HL-60/S4 treated with retinoic acid at 250 ng/mL for 4 days and 3 days (cell line): ENCODE measurements around the gene MYL7.

Source experiments
- in situ Hi-C: fragments of 300-500 bp; cut with MboI; formaldehyde crosslinking; loops from 2 replicates; pipeline ENCODE4 v1.7.0; 2022; ENCODE audit warnings: low sequenced_read_pairs

Gene MYL7

DNA sequence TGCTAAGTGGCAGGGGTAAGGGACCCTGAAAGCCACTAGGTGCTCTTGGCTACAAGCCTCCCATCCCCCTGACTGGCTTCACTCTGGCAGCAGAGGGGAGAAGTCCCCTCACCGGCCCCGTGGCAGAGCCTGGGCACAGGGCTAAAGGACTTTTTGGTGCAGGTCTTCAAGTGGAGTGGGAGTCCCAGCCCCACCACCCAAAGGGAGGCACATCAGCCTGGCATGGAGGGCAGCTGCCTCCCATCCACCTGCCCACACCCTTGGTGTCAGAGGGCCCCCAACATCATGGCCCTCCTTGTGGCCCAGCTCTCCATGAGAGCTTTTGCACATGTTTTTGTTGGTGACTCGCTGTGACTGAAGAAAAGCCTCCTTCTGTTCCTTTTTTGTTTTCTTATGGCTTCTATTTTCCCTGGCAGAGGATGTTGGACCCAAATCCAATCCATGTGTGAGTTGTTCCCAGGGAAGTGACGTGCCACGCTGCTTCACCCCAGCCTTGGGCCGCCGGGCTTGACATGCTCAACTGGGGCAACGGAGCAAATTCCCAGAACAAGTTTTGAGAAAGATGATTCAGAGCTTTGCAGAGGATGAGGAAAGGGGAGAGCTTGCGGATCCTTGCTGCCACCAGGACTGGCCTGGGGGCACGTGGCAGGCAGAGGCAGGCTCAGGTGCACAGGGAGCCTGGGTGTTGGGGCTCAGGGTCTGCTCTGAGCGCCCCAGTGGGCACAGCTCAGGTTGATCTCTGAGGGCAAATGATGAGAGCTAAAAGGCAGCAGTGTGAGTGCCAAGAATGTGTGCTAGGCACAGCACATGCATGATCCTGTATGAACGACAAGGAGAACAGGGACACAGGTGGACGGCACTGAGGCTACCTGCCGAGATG is 38.9 kb downstream of the MYL7 start:
- in situ Hi-C loops = no loop called here

DNA sequence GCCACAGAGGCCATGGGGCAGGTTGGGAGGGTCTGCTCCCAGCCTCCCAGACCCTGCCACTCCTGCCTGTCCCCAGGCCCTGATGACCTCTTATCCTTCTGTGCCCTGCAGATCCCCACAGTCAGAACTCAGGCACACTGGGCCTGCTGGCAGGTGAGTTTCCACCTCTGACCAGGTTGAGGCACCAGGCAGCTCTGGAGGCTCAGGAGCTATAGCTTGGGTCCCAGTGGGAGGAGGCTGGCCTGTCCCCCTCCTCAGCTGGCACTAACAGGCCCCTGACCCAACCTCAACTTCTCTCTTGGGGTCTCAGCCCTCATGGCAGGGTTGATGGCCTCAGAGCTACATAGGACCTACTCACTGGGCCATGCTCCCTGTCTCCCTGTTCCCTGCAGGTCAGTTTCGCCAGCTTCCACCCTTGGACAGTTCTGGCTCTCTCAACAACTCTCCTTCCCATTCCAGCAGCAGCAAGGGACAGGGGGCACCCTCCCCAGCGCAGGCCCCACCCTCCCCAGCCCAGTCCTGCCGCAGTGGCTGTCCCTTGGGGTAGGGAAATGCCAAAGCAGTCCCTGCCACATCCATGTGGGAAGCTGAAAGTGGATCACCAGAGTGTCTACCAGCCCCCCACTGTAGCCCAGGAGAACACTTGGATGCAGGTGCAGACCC is 39.7 kb downstream of the MYL7 start:
- in situ Hi-C loops = no loop called here

DNA sequence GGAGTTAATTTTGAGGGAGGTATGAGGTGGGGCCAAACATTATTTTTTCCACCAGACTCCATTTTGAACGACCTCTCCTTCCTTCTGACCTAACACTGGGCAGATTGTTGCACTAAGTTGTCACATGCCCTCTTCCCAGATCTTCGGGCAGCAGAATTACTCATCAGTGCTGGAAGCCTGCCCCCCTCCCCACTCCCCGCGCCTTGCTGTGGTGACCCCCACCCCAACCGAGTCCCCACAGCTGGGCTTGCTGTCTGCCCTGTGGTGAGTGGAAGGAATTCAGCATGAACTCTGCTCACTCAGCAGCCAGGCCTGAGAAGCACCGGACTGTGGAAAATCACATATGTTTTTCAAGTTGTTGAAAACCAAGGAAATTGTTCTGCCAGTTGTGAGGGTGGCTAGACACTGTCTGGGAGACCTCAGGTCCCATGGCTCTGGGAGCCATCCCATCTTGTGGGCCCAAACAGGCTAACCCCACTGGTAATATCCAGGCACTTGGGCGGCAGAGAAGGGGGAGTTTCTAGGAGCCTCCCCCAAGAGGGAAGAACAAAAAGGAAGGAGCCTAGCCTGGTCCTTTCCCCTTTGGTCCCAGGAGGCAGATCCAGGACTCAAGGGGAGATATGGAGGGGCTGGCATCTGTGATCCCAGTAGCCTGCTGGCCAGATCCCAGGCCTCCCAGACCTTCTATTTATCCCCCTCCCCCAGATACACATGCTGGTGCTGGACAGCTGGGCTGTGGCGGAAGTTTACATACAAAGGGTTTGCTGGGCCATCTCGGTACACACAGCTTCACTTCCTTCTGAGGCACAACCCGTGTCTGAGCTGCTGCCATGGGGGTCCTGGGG is 40.5 kb downstream of the MYL7 start:
- in situ Hi-C loops = no loop called here

DNA sequence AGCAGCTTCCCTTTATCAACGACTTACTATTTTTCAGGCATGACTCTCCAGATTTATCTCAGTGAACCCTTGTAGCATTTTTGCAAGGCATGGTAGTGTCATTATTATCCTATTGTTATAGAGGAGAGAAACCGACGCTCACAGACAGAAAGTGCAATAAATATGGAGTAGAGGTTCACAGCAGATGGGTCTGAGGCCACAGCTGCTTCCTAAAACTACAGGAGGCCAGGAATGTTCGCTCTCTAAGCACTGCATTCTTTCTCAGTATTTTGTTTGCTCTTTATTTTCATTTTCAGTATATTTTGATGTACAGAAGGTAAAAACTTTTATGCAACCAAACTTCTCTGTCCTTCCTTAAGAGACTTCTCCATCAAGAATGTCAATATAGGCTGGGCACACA is 41.5 kb downstream of the MYL7 start:
- in situ Hi-C loops = no loop called here

DNA sequence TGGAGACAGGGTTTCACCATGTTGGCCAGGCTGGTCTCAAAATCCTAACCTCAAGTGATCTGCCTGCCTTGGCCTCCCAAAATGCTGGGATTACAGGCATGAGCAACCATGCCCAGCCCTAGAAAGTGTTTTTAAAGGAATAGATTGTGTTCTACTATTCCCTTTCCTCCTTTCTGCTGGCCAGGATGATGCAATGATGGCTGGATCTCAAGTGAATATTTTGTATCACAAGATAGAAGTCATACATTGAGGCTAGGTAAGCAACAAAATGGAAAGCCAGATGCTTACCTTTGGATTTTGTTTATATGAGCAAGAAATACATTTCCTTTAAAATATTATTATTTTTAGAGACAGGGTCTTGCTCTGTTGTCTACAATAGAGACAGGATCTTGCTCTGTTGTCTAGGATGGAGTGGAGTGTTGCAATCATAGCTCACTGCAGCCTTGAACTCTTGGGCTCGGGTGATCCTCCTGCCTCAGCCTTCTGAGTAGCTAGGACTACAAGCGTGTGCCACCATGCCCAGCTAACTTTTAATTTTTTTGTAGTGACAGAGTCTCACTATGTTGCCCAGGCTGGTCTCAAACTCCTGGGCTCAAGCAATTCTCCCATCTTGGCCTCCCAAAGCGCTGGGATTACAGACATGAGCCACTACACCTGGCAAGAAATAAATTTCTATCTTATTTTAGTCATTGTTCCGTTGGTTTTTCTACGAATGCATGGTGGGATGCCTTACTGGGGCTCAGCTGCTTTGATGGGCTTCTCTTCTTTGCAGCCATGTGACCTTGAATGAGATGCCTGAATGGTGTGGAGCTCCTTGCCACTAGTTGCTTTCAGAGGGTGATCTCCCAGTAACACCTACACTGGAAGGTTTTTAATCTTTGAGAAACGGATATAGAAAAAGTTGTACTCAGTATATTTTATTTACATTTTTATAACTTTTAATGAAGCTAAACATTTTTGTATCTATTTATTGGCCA is 42.8 kb downstream of the MYL7 start:
- in situ Hi-C loops = no loop called here

DNA sequence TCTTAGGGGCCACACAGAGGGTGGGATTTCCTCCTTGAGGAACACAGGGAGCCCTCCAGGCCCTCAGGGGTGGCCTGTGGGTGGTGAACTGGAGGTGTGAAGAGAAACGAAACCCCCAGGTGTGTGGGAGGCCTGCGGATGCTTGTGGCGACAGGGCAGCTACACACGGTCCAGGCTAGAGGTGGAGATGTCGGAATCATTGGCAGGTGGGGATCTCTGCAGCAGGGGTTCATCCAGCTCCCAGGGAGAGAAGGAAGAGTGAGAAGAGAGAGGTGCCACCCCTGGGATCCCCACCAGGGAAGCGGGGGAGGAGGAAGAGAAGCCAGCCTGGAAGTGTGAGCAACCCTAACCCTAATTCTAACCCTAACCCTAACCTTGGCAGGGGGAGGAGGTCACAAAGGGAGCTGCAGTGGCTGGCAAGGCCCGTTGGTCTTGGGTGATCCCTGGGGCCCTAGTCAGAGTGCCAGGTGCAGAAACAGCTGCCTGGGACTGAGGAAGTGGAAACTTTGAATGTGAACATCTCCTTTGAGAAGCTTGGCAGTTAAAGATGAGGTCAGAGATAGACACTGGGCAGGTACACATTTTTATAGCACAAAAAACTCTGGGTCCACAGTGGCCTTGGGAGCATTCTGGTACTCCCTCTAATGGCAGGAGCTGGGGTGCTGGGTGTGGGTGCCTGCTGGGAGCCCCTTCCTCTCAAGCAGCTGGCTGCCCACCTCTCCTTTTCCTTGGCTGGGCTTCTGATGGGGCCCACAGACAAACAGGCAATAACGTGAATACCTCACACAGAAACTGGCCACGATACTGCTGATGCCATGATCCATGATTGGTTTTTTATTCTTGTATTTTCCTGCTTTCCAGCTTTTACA is 43.8 kb downstream of the MYL7 start:
- in situ Hi-C loops = no loop called here

DNA sequence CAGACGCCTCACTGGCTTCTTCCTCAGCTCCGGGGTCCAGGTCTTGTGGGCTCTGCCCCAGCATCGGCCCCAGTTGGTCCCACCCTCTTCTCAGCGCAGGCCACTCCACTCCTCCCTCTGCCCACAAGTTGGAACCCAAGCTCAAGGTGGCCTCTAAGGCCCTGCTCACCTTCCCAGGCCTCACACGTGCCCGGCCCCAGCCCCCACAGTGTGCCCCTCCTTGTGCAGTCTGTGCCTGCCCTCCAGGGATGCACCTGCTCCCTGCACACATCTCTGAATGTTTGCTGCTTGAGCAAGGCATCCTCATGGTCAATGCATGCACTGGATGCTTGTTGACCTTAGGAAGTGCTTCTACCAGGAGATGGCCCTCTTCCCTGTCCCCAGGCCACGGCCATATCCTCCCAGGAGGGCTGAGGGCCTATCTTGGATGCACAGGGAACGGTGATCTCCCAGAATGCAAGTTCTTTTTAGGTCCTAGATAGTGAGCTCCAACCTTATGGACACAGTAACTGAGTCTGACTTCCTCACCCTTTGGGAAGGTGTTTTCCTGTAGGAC is 44.7 kb downstream of the MYL7 start:
- in situ Hi-C loops = no loop called here

DNA sequence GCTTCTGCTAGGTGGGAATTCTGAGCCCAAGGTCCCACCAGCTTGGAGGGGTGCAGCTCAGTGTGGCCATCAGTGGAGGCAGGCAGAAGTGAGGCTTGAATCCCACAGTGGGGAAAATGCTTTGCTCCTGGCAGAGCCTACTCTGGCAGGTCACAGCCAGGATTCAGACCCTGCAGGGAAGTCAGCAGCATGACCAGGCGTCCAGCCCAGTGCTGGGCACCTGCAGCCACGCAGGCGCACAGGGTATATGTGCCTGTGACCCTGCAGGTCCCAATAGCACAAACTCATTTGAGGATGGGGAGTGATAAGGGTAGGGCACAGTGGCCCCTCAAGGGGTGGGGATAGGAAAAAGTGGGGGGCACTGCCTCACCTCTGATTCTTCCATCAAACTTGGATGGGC is 45.4 kb downstream of the MYL7 start:
- in situ Hi-C loops = no loop called here

DNA sequence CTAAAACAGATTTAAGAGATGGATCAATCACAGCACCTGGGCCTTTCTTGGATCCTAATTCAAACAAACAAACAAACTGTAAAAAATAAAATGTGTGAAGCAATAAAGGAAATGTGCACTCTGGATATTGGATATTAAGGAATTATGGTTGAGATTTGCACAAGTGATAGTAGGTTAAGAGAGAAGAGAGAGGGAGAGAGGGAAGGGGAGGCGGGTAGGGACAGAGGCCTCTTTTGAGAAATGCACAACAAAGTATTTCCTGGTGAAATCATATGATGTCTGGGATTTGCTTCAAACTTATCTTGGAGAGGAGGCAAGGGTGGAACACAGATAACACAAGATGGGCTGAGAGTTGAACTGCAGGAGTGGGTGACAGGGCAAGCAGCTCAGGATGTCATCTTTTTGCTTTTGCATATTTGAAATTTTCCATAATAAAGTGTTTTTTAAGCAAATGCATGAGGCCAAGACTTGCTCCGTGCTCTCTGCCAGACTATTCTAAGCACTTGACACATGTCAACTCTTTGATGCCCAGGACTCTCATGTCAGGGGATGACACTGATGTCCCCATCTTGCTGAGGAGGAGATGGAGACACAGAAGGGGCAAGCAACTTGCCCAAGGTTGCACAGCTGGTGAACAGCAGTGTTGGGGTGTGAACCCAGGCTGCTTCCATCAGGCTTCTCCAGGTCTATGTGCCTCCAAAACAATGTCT is 46.1 kb downstream of the MYL7 start:
- in situ Hi-C loops = no loop called here

DNA sequence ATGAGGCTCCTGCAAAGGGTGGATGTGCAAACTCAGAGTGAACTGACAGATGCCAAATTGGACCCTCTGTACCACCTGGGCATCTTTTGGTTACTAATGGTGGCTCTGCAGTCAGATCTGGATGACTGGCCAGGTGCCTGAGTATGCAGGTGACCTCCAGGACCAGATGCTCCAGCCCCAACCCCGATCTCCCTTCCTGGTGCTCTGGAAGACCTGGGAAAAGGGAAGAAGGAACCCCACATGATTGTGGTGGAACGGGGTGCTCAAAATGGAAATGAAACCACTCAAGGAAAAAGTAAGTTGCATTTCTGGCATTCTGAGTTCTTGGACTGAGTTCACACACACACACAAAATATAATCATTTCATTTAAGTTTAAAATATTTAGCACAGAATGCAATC is 46.8 kb downstream of the MYL7 start:
- in situ Hi-C loops = no loop called here

DNA sequence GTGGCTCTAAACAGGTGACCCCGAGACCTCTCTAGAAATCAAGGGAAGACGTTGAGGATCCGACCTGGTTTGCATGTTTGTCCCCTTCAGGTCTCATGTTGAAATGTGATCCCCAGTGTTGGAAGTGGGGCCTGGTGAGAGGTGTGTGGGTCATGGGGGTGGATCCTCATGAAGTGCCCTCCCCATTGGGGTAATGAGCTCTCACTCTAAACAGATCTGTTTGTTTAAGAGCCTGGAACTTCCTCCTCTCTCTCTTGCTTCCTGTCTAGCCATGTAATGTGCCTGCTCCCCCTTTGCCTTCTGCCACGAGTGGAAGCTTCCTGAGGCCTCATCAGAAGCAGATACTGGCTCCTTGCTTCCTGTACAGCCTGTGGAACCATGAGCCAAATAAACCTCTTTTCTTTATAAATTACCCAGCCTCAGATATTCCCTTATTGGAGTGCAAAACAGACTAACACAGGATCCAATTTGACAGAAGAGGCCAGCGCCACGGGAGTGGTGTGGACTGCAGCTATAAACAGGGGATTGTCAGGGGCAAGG is 48.0 kb downstream of the MYL7 start:
- in situ Hi-C loops = no loop called here
